MM.1S (cell line): ENCODE data around the gene WDR90.

Experiments used
- DNase-seq: peaks from one replicate; pipeline ENCODE4 v3.0.0-alpha.2; 2015
- H2AFZ ChIP-seq: fragments of 300-600 bp; sonication (generic); 2 replicates; pipeline ENCODE4 v1.6.0; 2016; ENCODE audit warnings: antibody characterized with exemption, low read length
- H3F3A ChIP-seq: fragments of 300-600 bp; sonication (generic); 2 replicates; pipeline ENCODE4 v1.6.1; 2016; ENCODE audit warnings: mild to moderate bottlenecking, antibody characterized with exemption, low read length, moderate library complexity, mixed read lengths; ENCODE audit not compliant: insufficient read depth
- H3K27ac ChIP-seq: fragments of 300-600 bp; sonication (generic); 2 replicates; pipeline ENCODE4 v1.5.1; 2016; ENCODE audit warnings: mild to moderate bottlenecking, low read length
- H3K27me3 ChIP-seq: fragments of 300-600 bp; sonication (generic); replicated peaks from 2 replicates; pipeline ENCODE4 v1.6.0; 2016; ENCODE audit warnings: low read length; ENCODE audit not compliant: insufficient read depth
- H3K36me3 ChIP-seq: fragments of 300-600 bp; sonication (generic); replicated peaks from 2 replicates; pipeline ENCODE4 v1.6.1; 2016; ENCODE audit warnings: mild to moderate bottlenecking, low read length, mixed read lengths; ENCODE audit not compliant: insufficient read depth
- H3K4me1 ChIP-seq: fragments of 300-600 bp; sonication (generic); 2 replicates; pipeline ENCODE4 v1.6.1; 2016; ENCODE audit warnings: low read length, mixed read lengths
- H3K4me2 ChIP-seq: fragments of 300-600 bp; sonication (generic); 2 replicates; pipeline ENCODE4 v1.6.0; 2016; ENCODE audit warnings: low read depth, low read length
- H3K4me3 ChIP-seq: fragments of 300-600 bp; sonication (generic); 2 replicates; pipeline ENCODE4 v1.5.1; 2016; ENCODE audit warnings: low read length, mixed read lengths
- H3K79me2 ChIP-seq: fragments of 300-600 bp; sonication (generic); 2 replicates; pipeline ENCODE4 v1.6.1; 2016; ENCODE audit warnings: mixed run types, low read length, mixed read lengths
- H3K9ac ChIP-seq: fragments of 300-600 bp; sonication (generic); 2 replicates; pipeline ENCODE4 v1.6.1; 2016; ENCODE audit warnings: low read length, mixed read lengths
- H3K9me2 ChIP-seq: fragments of 300-600 bp; sonication (generic); replicated peaks from 2 replicates; pipeline ENCODE4 v1.6.1; 2016; ENCODE audit warnings: mild to moderate bottlenecking, low read length, mixed read lengths; ENCODE audit not compliant: insufficient read depth
- H3K9me3 ChIP-seq: fragments of 300-600 bp; sonication (generic); replicated peaks from 2 replicates; pipeline ENCODE4 v1.6.1; 2016; ENCODE audit warnings: mild to moderate bottlenecking, low read length, mixed read lengths; ENCODE audit not compliant: insufficient read depth
- H4K20me1 ChIP-seq: fragments of 300-600 bp; sonication (generic); 2 replicates; pipeline ENCODE4 v1.6.1; 2016; ENCODE audit warnings: mild to moderate bottlenecking, low read length, moderate library complexity, mixed read lengths; ENCODE audit not compliant: insufficient read depth
- CTCF ChIP-seq: fragments of 300-600 bp; sonication (generic); IDR thresholded peaks from 2 replicates; pipeline ENCODE4 v1.5.1; 2016; ENCODE audit warnings: antibody characterized with exemption, low read length, mixed read lengths
- EZH2 ChIP-seq: fragments of 300-600 bp; sonication (generic); optimal IDR thresholded peaks from 2 replicates; pipeline ENCODE3; 2017; ENCODE audit warnings: low read depth, mild to moderate bottlenecking, antibody characterized with exemption, low read length, mixed read lengths
- EZH2phosphoT487 ChIP-seq: fragments of 300-600 bp; sonication (generic); IDR thresholded peaks from 2 replicates; pipeline ENCODE4 v1.6.1; 2018; ENCODE audit warnings: antibody characterized with exemption, low read length

WDR90 gene

GRCh38 chr16:716200-716568 lies 67.0 kb downstream of the WDR90 start:
- no peaks in the 10 kb centered on the region for H3K9me3 ChIP-seq
- H3K9ac ChIP-seq: no peak overlapping the region
- no peaks in the 10 kb centered on the region for H4K20me1 ChIP-seq
- H3K9me2 ChIP-seq: no peaks in the 10 kb centered on the region
- peaks cover 10% of the 10 kb centered on the region; the same call in 1 of the 2 replicates for H3F3A ChIP-seq
- H3K4me3 ChIP-seq: no peak overlapping the region
- TF ChIP-seq CTCF (no peak), EZH2phosphoT487 (no peak)
- peaks cover 11% of the 10 kb centered on the region; the same call in 1 of the 2 replicates for H3K4me1 ChIP-seq
- H3K4me2 ChIP-seq: no peak overlapping the region
- H3K36me3 ChIP-seq: no peaks in the 10 kb centered on the region
- no peak overlapping the region for H2AFZ ChIP-seq
- H3K27me3 ChIP-seq: peaks cover 28% of the 10 kb centered on the region
- H3K79me2 ChIP-seq: no peaks in the 10 kb centered on the region; the same call in 1 of the 2 replicates
- no peak overlapping the region for H3K27ac ChIP-seq
- no peak for DNase-seq

GRCh38 chr16:716768-717325 lies 67.7 kb downstream of the WDR90 start:
- peaks cover 10% of the 10 kb centered on the region; the same call in 1 of the 2 replicates for H3F3A ChIP-seq
- H3K9me3 ChIP-seq: no peaks in the 10 kb centered on the region
- no peak overlapping the region for H3K4me3 ChIP-seq
- H2AFZ ChIP-seq: no peak overlapping the region
- H3K9ac ChIP-seq: no peak overlapping the region
- H3K27ac ChIP-seq: no peak overlapping the region
- H3K4me1 ChIP-seq: peaks cover 15% of the 10 kb centered on the region; the same call in 1 of the 2 replicates
- TF ChIP-seq CTCF: no peak
- no peak for TF ChIP-seq EZH2phosphoT487
- TF ChIP-seq EZH2: no peak
- H3K4me2 ChIP-seq: no peak overlapping the region
- H4K20me1 ChIP-seq: no peaks in the 10 kb centered on the region
- no peaks in the 10 kb centered on the region for H3K36me3 ChIP-seq
- H3K79me2 ChIP-seq: peaks cover 5% of the 10 kb centered on the region; the same call in 1 of the 2 replicates
- no peak for DNase-seq
- H3K9me2 ChIP-seq: no peaks in the 10 kb centered on the region
- peaks cover 25% of the 10 kb centered on the region for H3K27me3 ChIP-seq
